SJCRH30 (cell line): ENCODE data around the gene PISD. TPM values are rescaled to one million over a fixed set of nuclear protein-coding genes. Genes with fewer than 3 reads are reported as not detected.

Experiments used
- DNase-seq, 2 experiments: peaks; one replicate each; pipeline ENCODE4 v3.0.0-alpha.2; 2015 to 2020
- H3K27ac ChIP-seq: fragments of 250-450 bp; sonication (Bioruptor Pico); 2 replicates; pipeline ENCODE4 v1.5.1; 2020; ENCODE audit warnings: mild to moderate bottlenecking, moderate library complexity
- H3K27me3 ChIP-seq: fragments of 250-450 bp; sonication (Bioruptor Pico); 2 replicates; pipeline ENCODE4 v1.5.1; 2020; ENCODE audit warnings: mild to moderate bottlenecking, moderate library complexity
- H3K36me3 ChIP-seq: fragments of 250-450 bp; sonication (Bioruptor Pico); 2 replicates; pipeline ENCODE4 v1.5.1; 2020; ENCODE audit warnings: mild to moderate bottlenecking, moderate library complexity
- H3K4me1 ChIP-seq: fragments of 250-450 bp; sonication (Bioruptor Pico); 2 replicates; pipeline ENCODE4 v1.5.1; 2020; ENCODE audit warnings: mild to moderate bottlenecking, moderate library complexity
- H3K4me3 ChIP-seq: fragments of 250-450 bp; sonication (Bioruptor Pico); 2 replicates; pipeline ENCODE4 v1.5.1; 2020; ENCODE audit warnings: mild to moderate bottlenecking, moderate library complexity
- H3K9me3 ChIP-seq: fragments of 250-450 bp; sonication (Bioruptor Pico); replicated peaks from 2 replicates; pipeline ENCODE4 v1.5.1; 2020; ENCODE audit warnings: mild to moderate bottlenecking, moderate library complexity
- total RNA-seq: library from RNA; depleted of rRNA; stranded (reverse); fragments of >200 nt; shearing (Covaris generic); gene quantifications from 2 replicates; pipeline ENCODE4 v1.2.3, GENCODE V29; 2014

PISD gene
- total RNA-seq, 1 experiment from 2014 or later, result 20.1 TPM

GRCh38 chr22:31588970-31589675 lies 72.9 kb downstream of the PISD start:
- Histone ChIP-seq H3K27ac (no peak overlapping the region), H3K27me3 (no peaks in the 10 kb centered on the region), H3K4me1 (no peaks in the 10 kb centered on the region), H3K9me3 (0 out of 2 replicates have a peak, but pooled peaks cover 2% of the 10 kb centered on the region), H3K4me3 (no peak overlapping the region), H3K36me3 (0 out of 2 replicates have a peak, but pooled peaks cover 5% of the 10 kb centered on the region)
- no peak for DNase-seq

- Histone ChIP-seq H3K27ac (no peak overlapping the region), H3K4me1 (no peaks in the 10 kb centered on the region), H3K4me3 (no peak overlapping the region), H3K27me3 (no peaks in the 10 kb centered on the region), H3K36me3 (0 out of 2 replicates have a peak, but pooled peaks cover 5% of the 10 kb centered on the region), H3K9me3 (0 out of 2 replicates have a peak, but pooled peaks cover 2% of the 10 kb centered on the region)
- DNase-seq, result no peak
Measured at GRCh38 chr22:31586137-31586920, 75.7 kb downstream of the PISD start.

- Histone ChIP-seq H3K4me3 (no peak overlapping the region), H3K27ac (no peak overlapping the region), H3K27me3 (no peaks in the 10 kb centered on the region), H3K4me1 (no peaks in the 10 kb centered on the region), H3K9me3 (0 out of 2 replicates have a peak, but pooled peaks cover 2% of the 10 kb centered on the region), H3K36me3 (0 out of 2 replicates have a peak, but pooled peaks cover 5% of the 10 kb centered on the region)
- DNase-seq, result no peak
Measured at GRCh38 chr22:31585161-31585859, 76.7 kb downstream of the PISD start.

GRCh38 chr22:31584804-31585160 lies 77.2 kb downstream of the PISD start:
- Histone ChIP-seq H3K27ac (no peak overlapping the region), H3K36me3 (0 out of 2 replicates have a peak, but pooled peaks cover 5% of the 10 kb centered on the region), H3K27me3 (no peaks in the 10 kb centered on the region), H3K9me3 (0 out of 2 replicates have a peak, but pooled peaks cover 2% of the 10 kb centered on the region), H3K4me3 (no peak overlapping the region), H3K4me1 (no peaks in the 10 kb centered on the region)
- no peak for DNase-seq

DNA sequence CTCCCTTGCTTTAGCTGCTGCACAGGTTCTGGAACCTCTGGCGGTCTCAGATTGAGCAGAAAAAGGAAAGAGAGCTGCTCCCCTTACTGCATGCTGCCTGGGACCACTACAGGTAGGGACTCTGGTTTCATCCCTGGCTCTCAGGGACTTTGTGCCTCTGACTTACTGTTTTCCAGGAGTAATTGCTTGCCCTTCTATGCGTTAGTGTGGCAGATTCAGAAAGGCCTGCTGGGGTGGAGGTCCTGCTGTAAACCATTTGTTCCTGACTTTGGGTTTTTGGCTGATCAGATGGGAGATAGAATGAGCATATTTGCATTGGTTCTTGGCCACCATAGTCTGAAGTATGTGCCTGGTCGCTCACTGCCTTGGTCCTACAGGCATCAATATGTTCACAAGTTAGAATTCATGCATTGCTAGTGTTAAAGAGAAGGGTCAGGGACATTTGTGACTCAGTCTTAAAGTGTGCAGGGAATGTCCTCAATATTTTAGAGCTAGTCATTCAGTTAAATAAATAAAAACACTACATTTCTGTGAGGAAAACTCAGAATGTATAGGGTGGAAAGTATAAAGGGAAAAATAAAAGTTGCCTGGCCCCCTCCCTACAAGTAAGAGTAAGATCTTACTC lies 78.0 kb downstream of the PISD start:
- no peak overlapping the region for H3K27ac ChIP-seq
- H3K36me3 ChIP-seq, result 0 out of 2 replicates have a peak, but pooled peaks cover 5% of the 10 kb centered on the region
- DNase-seq, result no peak
- 0 out of 2 replicates have a peak, but pooled peaks cover 2% of the 10 kb centered on the region for H3K9me3 ChIP-seq
- no peak overlapping the region for H3K4me3 ChIP-seq
- H3K4me1 ChIP-seq, result no peaks in the 10 kb centered on the region
- no peaks in the 10 kb centered on the region for H3K27me3 ChIP-seq

- no peaks in the 10 kb centered on the region for H3K27me3 ChIP-seq
- no peak overlapping the region for H3K4me3 ChIP-seq
- H3K4me1 ChIP-seq, result no peaks in the 10 kb centered on the region
- no peaks in the 10 kb centered on the region for H3K9me3 ChIP-seq
- DNase-seq, result no peak
- no peaks in the 10 kb centered on the region for H3K36me3 ChIP-seq
- no peak overlapping the region for H3K27ac ChIP-seq
Measured at GRCh38 chr22:31579835-31580242, 82.2 kb downstream of the PISD start.

- no peaks in the 10 kb centered on the region for H3K9me3 ChIP-seq
- no peak for DNase-seq
- no peaks in the 10 kb centered on the region for H3K27me3 ChIP-seq
- H3K4me3 ChIP-seq, result no peak overlapping the region
- H3K27ac ChIP-seq, result no peak overlapping the region
- H3K36me3 ChIP-seq, result no peaks in the 10 kb centered on the region
- no peaks in the 10 kb centered on the region for H3K4me1 ChIP-seq
Measured at GRCh38 chr22:31578171-31578570, 83.8 kb downstream of the PISD start.

DNA sequence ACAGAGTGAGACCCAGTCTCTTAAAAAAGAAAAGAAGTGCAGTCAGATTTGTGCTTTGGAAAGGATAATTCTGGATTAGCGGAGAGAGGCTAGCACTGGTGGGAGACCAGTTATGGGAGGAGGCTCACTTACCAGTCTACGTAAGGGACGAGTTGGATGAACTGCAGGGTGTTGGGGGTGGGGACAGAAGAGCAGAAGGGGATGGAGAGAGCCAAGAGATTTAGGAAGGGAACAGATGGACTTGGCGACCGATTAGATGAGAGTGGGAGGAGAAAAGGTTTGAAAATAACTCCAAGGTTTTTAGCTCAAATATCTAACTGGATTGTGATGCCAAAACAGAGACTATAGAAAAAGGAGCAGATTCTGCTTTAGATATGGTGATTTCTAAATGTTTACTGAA lies 84.3 kb downstream of the PISD start:
- H3K27ac ChIP-seq, result no peak overlapping the region
- no peaks in the 10 kb centered on the region for H3K9me3 ChIP-seq
- no peaks in the 10 kb centered on the region for H3K4me1 ChIP-seq
- H3K4me3 ChIP-seq, result no peak overlapping the region
- H3K27me3 ChIP-seq, result no peaks in the 10 kb centered on the region
- H3K36me3 ChIP-seq, result no peaks in the 10 kb centered on the region
- DNase-seq, result no peak

GRCh38 chr22:31575190-31575589 lies 86.8 kb downstream of the PISD start:
- no peaks in the 10 kb centered on the region for H3K27me3 ChIP-seq
- H3K36me3 ChIP-seq, result no peaks in the 10 kb centered on the region
- H3K27ac ChIP-seq, result no peak overlapping the region
- H3K4me1 ChIP-seq, result no peaks in the 10 kb centered on the region
- no peak overlapping the region for H3K4me3 ChIP-seq
- no peak for DNase-seq
- no peaks in the 10 kb centered on the region for H3K9me3 ChIP-seq

- H3K4me3 ChIP-seq, result no peak overlapping the region
- no peaks in the 10 kb centered on the region for H3K4me1 ChIP-seq
- DNase-seq, result no peak
- no peak overlapping the region for H3K27ac ChIP-seq
- no peaks in the 10 kb centered on the region for H3K27me3 ChIP-seq
- H3K9me3 ChIP-seq, result no peaks in the 10 kb centered on the region
- H3K36me3 ChIP-seq, result no peaks in the 10 kb centered on the region
Measured at GRCh38 chr22:31574055-31574670, 87.9 kb downstream of the PISD start.

- H3K36me3 ChIP-seq, result no peaks in the 10 kb centered on the region
- H3K4me3 ChIP-seq, result no peak overlapping the region
- DNase-seq, result no peak
- no peaks in the 10 kb centered on the region for H3K27me3 ChIP-seq
- H3K9me3 ChIP-seq, result no peaks in the 10 kb centered on the region
- H3K4me1 ChIP-seq, result no peaks in the 10 kb centered on the region
- H3K27ac ChIP-seq, result no peak overlapping the region
Measured at GRCh38 chr22:31572939-31573338, 89.1 kb downstream of the PISD start.

GRCh38 chr22:31569126-31569525 lies 92.9 kb downstream of the PISD start:
- Histone ChIP-seq H3K9me3 (no peaks in the 10 kb centered on the region), H3K4me3 (no peak overlapping the region), H3K36me3 (no peaks in the 10 kb centered on the region), H3K27me3 (no peaks in the 10 kb centered on the region), H3K27ac (no peak overlapping the region), H3K4me1 (no peaks in the 10 kb centered on the region)
- DNase-seq, result no peak
